IMR-90 (cell line): ENCODE measurements around the gene TOP2A.

Source experiments
- CHD1 ChIP-seq: IDR thresholded peaks from 2 replicates; pipeline ENCODE4 v1.6.1; 2012; ENCODE audit warnings: low read depth, low read length, improper control_type of control experiment
- CTCF ChIP-seq: conservative IDR thresholded peaks from 2 replicates; pipeline ENCODE4 v1.5.1; 2012; ENCODE audit warnings: mild to moderate bottlenecking, low read depth, low read length, improper control_type of control experiment
- POLR2A ChIP-seq: IDR thresholded peaks from 2 replicates; pipeline ENCODE4 v1.6.1; 2012; ENCODE audit warnings: mild to moderate bottlenecking, low read depth, low read length
- RAD21 ChIP-seq: IDR thresholded peaks from 2 replicates; pipeline ENCODE4 v1.6.1; 2012; ENCODE audit warnings: low read length, improper control_type of control experiment
- RCOR1 ChIP-seq: IDR thresholded peaks from 2 replicates; pipeline ENCODE4 v1.6.1; 2012; ENCODE audit warnings: mild to moderate bottlenecking, low read length, improper control_type of control experiment; ENCODE audit not compliant: insufficient replicate concordance
- RFX5 ChIP-seq: IDR thresholded peaks from 2 replicates; pipeline ENCODE4 v1.8.0; 2012; ENCODE audit warnings: low read depth, mild to moderate bottlenecking, low read length, moderate library complexity
- SMC3 ChIP-seq: fragments of 150-350 bp; IDR thresholded peaks from 2 replicates; pipeline ENCODE4 v1.6.1; 2016; ENCODE audit warnings: low read depth, mild to moderate bottlenecking, antibody characterized with exemption, low read length, moderate library complexity
- USF2 ChIP-seq: fragments of 150-350 bp; IDR thresholded peaks from 2 replicates; pipeline ENCODE4 v1.6.1; 2017; ENCODE audit warnings: mild to moderate bottlenecking, antibody characterized with exemption, low read length, low read depth
- TF ChIP-seq, protein P1 (sequence below): fragments of 150-350 bp; IDR thresholded peaks from 2 replicates; pipeline ENCODE4 v1.6.1; 2016; ENCODE audit warnings: low read depth, mild to moderate bottlenecking, low read length, moderate library complexity, borderline replicate concordance

- TF ChIP-seq RCOR1 (no peak), CTCF (no peak), POLR2A (no peak), RAD21 (no peak), CHD1 (no peak), SMC3 (no peak), USF2 (no peak), RFX5 (no peak)
- TF ChIP-seq, protein P1, sequence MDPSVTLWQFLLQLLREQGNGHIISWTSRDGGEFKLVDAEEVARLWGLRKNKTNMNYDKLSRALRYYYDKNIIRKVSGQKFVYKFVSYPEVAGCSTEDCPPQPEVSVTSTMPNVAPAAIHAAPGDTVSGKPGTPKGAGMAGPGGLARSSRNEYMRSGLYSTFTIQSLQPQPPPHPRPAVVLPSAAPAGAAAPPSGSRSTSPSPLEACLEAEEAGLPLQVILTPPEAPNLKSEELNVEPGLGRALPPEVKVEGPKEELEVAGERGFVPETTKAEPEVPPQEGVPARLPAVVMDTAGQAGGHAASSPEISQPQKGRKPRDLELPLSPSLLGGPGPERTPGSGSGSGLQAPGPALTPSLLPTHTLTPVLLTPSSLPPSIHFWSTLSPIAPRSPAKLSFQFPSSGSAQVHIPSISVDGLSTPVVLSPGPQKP: no peak
These were observed 70.9 kb downstream of the TOP2A start for GRCh38 chr17:40346765-40347158.
